ENCODE results near the gene ZNF639.

DNA sequence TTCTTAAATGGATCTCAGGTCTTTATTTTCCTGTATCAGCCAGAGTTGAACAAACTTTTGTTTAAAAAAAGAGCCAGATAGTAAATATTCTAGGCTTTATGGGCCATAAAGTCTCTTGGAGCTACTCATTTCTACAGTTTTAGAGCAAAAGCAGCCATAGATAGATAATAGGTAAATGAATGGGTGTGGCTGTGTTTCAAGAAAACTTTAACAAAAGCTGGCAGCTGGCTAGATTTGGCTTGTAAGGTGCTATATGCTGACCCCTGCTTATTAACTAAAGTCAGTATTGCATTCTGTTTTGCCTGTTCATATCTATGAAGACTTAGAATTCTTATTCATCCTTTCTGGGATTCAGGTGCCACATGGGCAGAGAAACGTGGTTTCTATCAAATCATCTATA, 53.6 kb downstream of the ZNF639 start:
- TF ChIP-seq EZH2 (IDR thresholded peaks at IDR 0.05; ENCODE audit: low read depth) (no peak), CTCF (conservative IDR thresholded peaks at IDR 0.05) (no peak)
